Neural cell (in vitro differentiated cells): ENCODE measurements around the gene PHGDH. TPM values are rescaled to one million over a fixed set of nuclear protein-coding genes. Genes with fewer than 3 reads are reported as not detected.

ENCODE experiments used
- H2AFZ ChIP-seq: fragments of 200-600, 300-800 bp; sonication (generic), shearing (Covaris generic); 2 replicates; pipeline ENCODE4 v1.6.0; 2014; ENCODE audit warnings: low read depth, mild to moderate bottlenecking, antibody characterized with exemption, low read length, moderate library complexity
- H3F3A ChIP-seq: fragments of 200-600 bp; shearing (Covaris generic); 2 replicates; pipeline ENCODE4 v1.6.1; 2016; ENCODE audit warnings: mild to moderate bottlenecking, moderate library complexity, mixed read lengths, antibody characterized with exemption, low read length; ENCODE audit not compliant: insufficient read depth, poor library complexity, severe bottlenecking
- H3K27ac ChIP-seq: fragments of 200-600, 300-800 bp; sonication (generic), shearing (Covaris generic); 2 replicates; pipeline ENCODE4 v1.5.1; 2014; ENCODE audit warnings: mild to moderate bottlenecking, low read length, moderate library complexity
- H3K27me3 ChIP-seq: fragments of 300-800, 200-600 bp; sonication (generic), shearing (Covaris generic); 2 replicates; pipeline ENCODE4 v1.6.0; 2014; ENCODE audit warnings: mild to moderate bottlenecking, low read depth, low read length, moderate library complexity; ENCODE audit not compliant: insufficient read depth
- H3K36me3 ChIP-seq: fragments of 300-800, 200-600 bp; sonication (generic), shearing (Covaris generic); 2 replicates; pipeline ENCODE4 v1.5.1; 2014; ENCODE audit warnings: mild to moderate bottlenecking, antibody characterized with exemption, low read length, moderate library complexity; ENCODE audit not compliant: insufficient read depth
- H3K4me2 ChIP-seq: fragments of 300-800, 200-600 bp; sonication (generic), shearing (Covaris generic); 2 replicates; pipeline ENCODE4 v1.6.0; 2014; ENCODE audit warnings: mild to moderate bottlenecking, low read length
- H3K4me3 ChIP-seq: fragments of 300-800, 200-600 bp; sonication (generic), shearing (Covaris generic); 2 replicates; pipeline ENCODE4 v1.5.1; 2014; ENCODE audit warnings: mild to moderate bottlenecking, low read length, moderate library complexity
- H3K79me2 ChIP-seq: fragments of 200-600 bp; shearing (Covaris generic); replicated peaks from 2 replicates; pipeline ENCODE4 v1.6.0; 2014; ENCODE audit warnings: mild to moderate bottlenecking, low read length, moderate library complexity; ENCODE audit not compliant: insufficient read depth
- H3K9ac ChIP-seq: fragments of 300-800, 200-600 bp; sonication (generic), shearing (Covaris generic); 2 replicates; pipeline ENCODE4 v1.6.1; 2016; ENCODE audit warnings: mild to moderate bottlenecking, low read length, mixed read lengths
- H3K9me2 ChIP-seq: fragments of 200-600 bp; shearing (Covaris generic); 2 replicates; pipeline ENCODE4 v1.6.1; 2016; ENCODE audit warnings: mild to moderate bottlenecking, low read length, mixed read lengths; ENCODE audit not compliant: insufficient read depth
- H3K9me3 ChIP-seq: fragments of 200-600, 300-800 bp; sonication (generic), shearing (Covaris generic); 2 replicates; pipeline ENCODE4 v1.6.1; 2016; ENCODE audit warnings: mild to moderate bottlenecking, mixed run types, low read length, moderate library complexity, mixed read lengths
- H4K20me1 ChIP-seq: fragments of 200-600 bp; shearing (Covaris generic); 2 replicates; pipeline ENCODE4 v1.6.1; 2016; ENCODE audit warnings: mild to moderate bottlenecking, mixed run types; ENCODE audit not compliant: insufficient read depth
- EP300 ChIP-seq: fragments of 450-650 bp; conservative IDR thresholded peaks from 2 replicates; pipeline ENCODE4 v1.6.1; 2014; ENCODE audit warnings: antibody characterized with exemption, mild to moderate bottlenecking, moderate library complexity; ENCODE audit not compliant: poor library complexity, severe bottlenecking
- EZH2 ChIP-seq: fragments of 200-600, 300-800 bp; shearing (Covaris generic), sonication (generic); IDR thresholded peaks from 2 replicates; pipeline ENCODE4 v1.6.1; 2014; ENCODE audit warnings: antibody characterized with exemption, low read length, borderline replicate concordance, mild to moderate bottlenecking; ENCODE audit not compliant: insufficient read depth, poor library complexity, severe bottlenecking
- MXI1 ChIP-seq: fragments of 450-650 bp; conservative IDR thresholded peaks from 2 replicates; pipeline ENCODE4 v1.6.1; 2014; ENCODE audit warnings: antibody characterized with exemption, mild to moderate bottlenecking; ENCODE audit not compliant: poor library complexity, severe bottlenecking
- RAD21 ChIP-seq: fragments of 450-650 bp; conservative IDR thresholded peaks from 2 replicates; pipeline ENCODE4 v1.6.1; 2014; ENCODE audit warnings: antibody characterized with exemption, mild to moderate bottlenecking, moderate library complexity
- REST ChIP-seq: IDR thresholded peaks from 2 replicates; pipeline ENCODE4 v1.6.1; 2012; ENCODE audit warnings: borderline replicate concordance
- SMC3 ChIP-seq: fragments of 450-650 bp; conservative IDR thresholded peaks from 2 replicates; pipeline ENCODE4 v1.6.1; 2014; ENCODE audit warnings: antibody characterized with exemption, mild to moderate bottlenecking, moderate library complexity; ENCODE audit not compliant: poor library complexity
- polyA plus RNA-seq: library from polyadenylated mRNA; depleted of rRNA; stranded (reverse); fragments of >200 nt; gene quantifications from 2 replicates; pipeline ENCODE4 v1.2.3, GENCODE V29; 2014
- TF ChIP-seq, protein P1 (sequence below): fragments of 450-650 bp; IDR thresholded peaks from 2 replicates; pipeline ENCODE4 v1.5.1; 2014; ENCODE audit warnings: antibody characterized with exemption, mild to moderate bottlenecking, moderate library complexity; ENCODE audit not compliant: poor library complexity, severe bottlenecking

PHGDH gene
- polyA plus RNA-seq, 1 donor from 2014 or later: 11.8 TPM

DNA sequence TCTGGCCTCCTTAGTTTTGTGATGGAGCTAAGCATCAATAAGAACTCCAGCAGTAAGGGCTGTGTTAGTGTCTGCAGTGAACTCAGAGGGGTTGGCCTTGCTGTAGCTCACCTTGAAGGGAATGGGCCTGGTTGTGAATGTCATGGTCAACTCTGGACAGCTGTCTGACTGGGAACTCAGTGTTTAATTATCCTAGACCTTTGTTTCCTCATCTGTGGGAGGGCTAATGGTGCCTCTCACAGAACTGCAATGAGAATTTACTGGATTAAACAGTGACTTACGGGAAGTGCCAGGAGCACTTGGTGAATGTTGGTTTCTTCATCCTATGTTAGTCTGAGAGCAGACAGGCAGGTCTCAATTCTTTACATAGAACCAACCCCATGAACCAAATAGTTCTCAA, 33.3 kb downstream of the PHGDH start:
- Histone ChIP-seq H3K79me2 (no peaks in the 10 kb centered on the region), H3K36me3 (no peaks in the 10 kb centered on the region), H3F3A (no peaks in the 10 kb centered on the region), H3K9ac (no peak overlapping the region), H4K20me1 (no peaks in the 10 kb centered on the region), H3K27me3 (no peaks in the 10 kb centered on the region), H3K4me3 (no peak overlapping the region), H3K27ac (no peak overlapping the region), H3K4me2 (no peak overlapping the region), H2AFZ (no peak overlapping the region), H3K9me2 (no peaks in the 10 kb centered on the region), H3K9me3 (no peaks in the 10 kb centered on the region)
- no peak for TF ChIP-seq EZH2
- TF ChIP-seq EP300: no peak
- TF ChIP-seq REST: no peak
- TF ChIP-seq, protein P1, sequence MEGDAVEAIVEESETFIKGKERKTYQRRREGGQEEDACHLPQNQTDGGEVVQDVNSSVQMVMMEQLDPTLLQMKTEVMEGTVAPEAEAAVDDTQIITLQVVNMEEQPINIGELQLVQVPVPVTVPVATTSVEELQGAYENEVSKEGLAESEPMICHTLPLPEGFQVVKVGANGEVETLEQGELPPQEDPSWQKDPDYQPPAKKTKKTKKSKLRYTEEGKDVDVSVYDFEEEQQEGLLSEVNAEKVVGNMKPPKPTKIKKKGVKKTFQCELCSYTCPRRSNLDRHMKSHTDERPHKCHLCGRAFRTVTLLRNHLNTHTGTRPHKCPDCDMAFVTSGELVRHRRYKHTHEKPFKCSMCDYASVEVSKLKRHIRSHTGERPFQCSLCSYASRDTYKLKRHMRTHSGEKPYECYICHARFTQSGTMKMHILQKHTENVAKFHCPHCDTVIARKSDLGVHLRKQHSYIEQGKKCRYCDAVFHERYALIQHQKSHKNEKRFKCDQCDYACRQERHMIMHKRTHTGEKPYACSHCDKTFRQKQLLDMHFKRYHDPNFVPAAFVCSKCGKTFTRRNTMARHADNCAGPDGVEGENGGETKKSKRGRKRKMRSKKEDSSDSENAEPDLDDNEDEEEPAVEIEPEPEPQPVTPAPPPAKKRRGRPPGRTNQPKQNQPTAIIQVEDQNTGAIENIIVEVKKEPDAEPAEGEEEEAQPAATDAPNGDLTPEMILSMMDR: no peak
- TF ChIP-seq MXI1: no peak
- no peak for TF ChIP-seq RAD21
- no peak for TF ChIP-seq SMC3

GRCh38 chr1:119747451-119747850, 35.7 kb downstream of the PHGDH start:
- no peaks in the 10 kb centered on the region for H3F3A ChIP-seq
- no peak overlapping the region for H3K4me2 ChIP-seq
- H3K9me2 ChIP-seq: no peaks in the 10 kb centered on the region
- no peaks in the 10 kb centered on the region for H4K20me1 ChIP-seq
- TF ChIP-seq SMC3 (no peak), REST (no peak), MXI1 (no peak), RAD21 (no peak)
- TF ChIP-seq, protein P1: no peak
- H2AFZ ChIP-seq: no peak overlapping the region
- H3K9ac ChIP-seq: no peak overlapping the region
- H3K9me3 ChIP-seq: peaks cover under 1% of the 10 kb centered on the region
- no peaks in the 10 kb centered on the region for H3K36me3 ChIP-seq
- H3K27ac ChIP-seq: no peak overlapping the region
- no peak overlapping the region for H3K4me3 ChIP-seq
- H3K27me3 ChIP-seq: no peaks in the 10 kb centered on the region
- H3K79me2 ChIP-seq: no peaks in the 10 kb centered on the region
